Transverse colon (tissue), 4 donors: ENCODE results near the gene CHCHD6. TPM values are rescaled to one million over a fixed set of nuclear protein-coding genes. Genes with fewer than 3 reads are reported as not detected.

ENCODE experiments used
- DNase-seq: peaks from one replicate; pipeline ENCODE4 v3.0.0-alpha.2; 2019
- H3K27ac ChIP-seq, 4 donors: fragments of 200-600 bp; sonication (generic); 2 replicates each; pipeline ENCODE4 v1.5.1; 2016 to 2018; ENCODE audit warnings: inconsistent platforms in 4 of 4
- H3K27me3 ChIP-seq: fragments of 200-600 bp; sonication (generic); 2 replicates; pipeline ENCODE4 v1.5.1; 2017; ENCODE audit warnings: inconsistent platforms
- H3K36me3 ChIP-seq, 4 donors: fragments of 200-600 bp; sonication (generic); 2 replicates each; pipeline ENCODE4 v1.5.1; 2017 to 2019; ENCODE audit warnings: inconsistent platforms in 4 of 4
- H3K4me1 ChIP-seq, 4 donors: fragments of 200-600 bp; sonication (generic); 2 replicates each; pipeline ENCODE4 v1.5.1; 2017 to 2020; ENCODE audit warnings: inconsistent platforms in 4 of 4
- H3K4me3 ChIP-seq, 4 donors: fragments of 200-600 bp; sonication (generic); 1 replicate in 1 of 4; 2 replicates in 3 of 4; pipeline versions ENCODE4 v1.5.1 to v1.6.1; 2017 to 2019; ENCODE audit warnings: inconsistent platforms in 4 of 4
- H3K9me3 ChIP-seq, 2 donors: fragments of 200-600 bp; sonication (generic); 2 replicates each; pipeline ENCODE4 v1.5.1; 2017 to 2019; ENCODE audit warnings: inconsistent platforms in 2 of 2
- EP300 ChIP-seq: sonication (generic); formaldehyde crosslinking; IDR thresholded peaks from one replicate; pipeline ENCODE4 v1.6.1; 2017; ENCODE audit warnings: antibody characterized with exemption, low read depth
- POLR2A ChIP-seq: fragments of 450-650 bp; IDR thresholded peaks from one replicate; pipeline ENCODE4 v1.6.1; 2016; ENCODE audit warnings: antibody characterized with exemption, mild to moderate bottlenecking, moderate library complexity
- POLR2AphosphoS5 ChIP-seq, 3 donors: sonication (generic); formaldehyde crosslinking; IDR thresholded peaks; one replicate each; pipeline ENCODE4 v1.6.1; 2016; ENCODE audit warnings: antibody characterized with exemption in 3 of 3
- WGBS, 2 donors: methylation state at CpG; one replicate each; pipeline ENCODE4 v1.1.5; 2018; ENCODE audit warnings: low coverage in 1 of 2; 5-methylcytosine and 5-hydroxymethylcytosine counted together
- in situ Hi-C, 4 donors: fragments of 200-750 bp; cut with MboI; loops; one replicate each; pipeline versions ENCODE4 v1.15.0 to v1.15.1; 2017; ENCODE audit warnings: low sequenced_read_pairs in 3 of 4, low pct_ligation_motif_present in 1 of 4, low pct_unique_long_range_greater_than_20kb in 1 of 4
- intact Hi-C: fragments of 100-400 bp; cut with DNase I; formaldehyde crosslinking; loops from one replicate; pipeline ENCODE4 v1.15.1; 2023; ENCODE audit warnings: low total_unique reads
- total RNA-seq, 4 donors: library from RNA; depleted of rRNA; stranded (reverse); fragments of >200 nt; gene quantifications; one replicate each; pipeline ENCODE4 v1.1.0, GENCODE V29; 2016
- TF ChIP-seq, protein P1 (sequence below), 5 experiments: fragments of 200-600 bp in 3 of 5; fragments of 450-650 bp in 2 of 5; sonication (generic) in 3 of 5; IDR thresholded peaks; 1 replicate in 2 of 5; 2 replicates in 3 of 5; pipeline ENCODE4 v1.5.1; 2016 to 2017; ENCODE audit warnings: antibody characterized with exemption in 5 of 5, inconsistent platforms in 3 of 5, mild to moderate bottlenecking in 2 of 5, moderate library complexity in 1 of 5

The CHCHD6 gene
- total RNA-seq, 4 donors from 2014 or later = 4.6 to 12.1 (median 5.3) TPM

DNA sequence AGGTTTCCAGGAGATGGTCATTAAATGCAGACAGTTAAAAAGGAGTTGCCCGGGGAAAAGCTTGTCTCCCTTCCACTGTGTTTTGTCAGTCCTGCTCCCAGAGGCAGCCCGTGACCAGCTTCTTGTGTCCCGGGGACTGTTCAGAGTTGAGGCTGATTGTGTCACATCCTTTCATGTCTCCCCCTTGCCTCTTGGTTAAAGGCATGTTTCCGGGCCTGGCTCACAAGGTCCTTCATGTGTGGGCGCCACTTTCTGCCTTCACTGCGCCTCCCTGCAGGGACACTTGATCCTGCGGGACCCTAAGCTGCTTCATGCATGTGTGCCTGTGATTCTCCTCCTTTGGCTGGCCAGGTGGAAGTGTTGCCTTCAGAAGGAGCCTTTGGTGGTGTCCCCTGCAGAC, 9.2 kb downstream of the CHCHD6 start:
- no peak overlapping the region for H3K27ac ChIP-seq
- no peaks in the 10 kb centered on the region for H3K27me3 ChIP-seq
- no peak overlapping the region for H3K4me3 ChIP-seq
- no peaks in the 10 kb centered on the region for H3K9me3 ChIP-seq
- H3K36me3 ChIP-seq = no peaks in the 10 kb centered on the region
- intact Hi-C loops (no loop called here), in situ Hi-C loops (no loop called here)
- TF ChIP-seq, protein P1, sequence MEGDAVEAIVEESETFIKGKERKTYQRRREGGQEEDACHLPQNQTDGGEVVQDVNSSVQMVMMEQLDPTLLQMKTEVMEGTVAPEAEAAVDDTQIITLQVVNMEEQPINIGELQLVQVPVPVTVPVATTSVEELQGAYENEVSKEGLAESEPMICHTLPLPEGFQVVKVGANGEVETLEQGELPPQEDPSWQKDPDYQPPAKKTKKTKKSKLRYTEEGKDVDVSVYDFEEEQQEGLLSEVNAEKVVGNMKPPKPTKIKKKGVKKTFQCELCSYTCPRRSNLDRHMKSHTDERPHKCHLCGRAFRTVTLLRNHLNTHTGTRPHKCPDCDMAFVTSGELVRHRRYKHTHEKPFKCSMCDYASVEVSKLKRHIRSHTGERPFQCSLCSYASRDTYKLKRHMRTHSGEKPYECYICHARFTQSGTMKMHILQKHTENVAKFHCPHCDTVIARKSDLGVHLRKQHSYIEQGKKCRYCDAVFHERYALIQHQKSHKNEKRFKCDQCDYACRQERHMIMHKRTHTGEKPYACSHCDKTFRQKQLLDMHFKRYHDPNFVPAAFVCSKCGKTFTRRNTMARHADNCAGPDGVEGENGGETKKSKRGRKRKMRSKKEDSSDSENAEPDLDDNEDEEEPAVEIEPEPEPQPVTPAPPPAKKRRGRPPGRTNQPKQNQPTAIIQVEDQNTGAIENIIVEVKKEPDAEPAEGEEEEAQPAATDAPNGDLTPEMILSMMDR (IDR thresholded peaks at IDR 0.05) = no peak
- TF ChIP-seq POLR2A (no peak), POLR2AphosphoS5 (IDR thresholded peaks at IDR 0.05) (no peak), EP300 (no peak)
- H3K4me1 ChIP-seq = no peaks in the 10 kb centered on the region
- DNase-seq = no peak
- 92 to 93% methylated on average over 2 to 7 of the region's 7 CpGs for WGBS, 2 donors

GRCh38 chr3:126714276-126714900, 10.3 kb downstream of the CHCHD6 start:
- Histone ChIP-seq H3K4me3 (no peak overlapping the region), H3K36me3 (no peaks in the 10 kb centered on the region), H3K27ac (no peak overlapping the region), H3K27me3 (no peaks in the 10 kb centered on the region), H3K4me1 (no peaks in the 10 kb centered on the region), H3K9me3 (no peaks in the 10 kb centered on the region)
- in situ Hi-C loops (no loop called here), intact Hi-C loops (no loop called here)
- 96 to 100% methylated on average over 2 to 14 of the region's 14 CpGs for WGBS, 2 donors
- no peak for TF ChIP-seq POLR2A
- no peak for TF ChIP-seq EP300
- TF ChIP-seq POLR2AphosphoS5 (IDR thresholded peaks at IDR 0.05) = no peak
- TF ChIP-seq, protein P1 (IDR thresholded peaks at IDR 0.05) = no peak
- DNase-seq = no peak

GRCh38 chr3:126714921-126715320, 10.9 kb downstream of the CHCHD6 start:
- intact Hi-C loops = no loop called here
- no peak for DNase-seq
- Histone ChIP-seq H3K27ac (no peak overlapping the region), H3K36me3 (no peaks in the 10 kb centered on the region), H3K27me3 (no peaks in the 10 kb centered on the region), H3K4me1 (no peaks in the 10 kb centered on the region), H3K4me3 (no peak overlapping the region), H3K9me3 (no peaks in the 10 kb centered on the region)
- 76 to 85% methylated on average over 4 to 6 of the region's 6 CpGs for WGBS, 2 donors
- in situ Hi-C loops = no loop called here
- no peak for TF ChIP-seq POLR2AphosphoS5 (IDR thresholded peaks at IDR 0.05)
- no peak for TF ChIP-seq EP300
- no peak for TF ChIP-seq POLR2A
- TF ChIP-seq, protein P1 (IDR thresholded peaks at IDR 0.05) = no peak

GRCh38 chr3:126715432-126715831, 11.4 kb downstream of the CHCHD6 start:
- intact Hi-C loops (no loop called here), in situ Hi-C loops (no loop called here)
- no peak for DNase-seq
- Histone ChIP-seq H3K36me3 (no peaks in the 10 kb centered on the region), H3K27me3 (no peaks in the 10 kb centered on the region), H3K4me3 (no peak overlapping the region), H3K27ac (no peak overlapping the region), H3K4me1 (no peaks in the 10 kb centered on the region), H3K9me3 (no peaks in the 10 kb centered on the region)
- 54% methylated on average over 1 of the region's 1 CpG; no CpG with 5 or more reads in 1 of the 2 donors for WGBS, 2 donors
- no peak for TF ChIP-seq EP300
- TF ChIP-seq, protein P1 (IDR thresholded peaks at IDR 0.05) = no peak
- no peak for TF ChIP-seq POLR2AphosphoS5 (IDR thresholded peaks at IDR 0.05)
- TF ChIP-seq POLR2A = no peak
